Ascending aorta (tissue), 2 donors: ENCODE measurements around the gene CHAT. TPM values are rescaled to one million over a fixed set of nuclear protein-coding genes. Genes with fewer than 3 reads are reported as not detected.

ENCODE experiments used
- DNase-seq, 2 donors: peaks; one replicate each; pipeline ENCODE4 v3.0.0-alpha.2; 2019; ENCODE audit warnings: low spot score in 2 of 2
- H3K27ac ChIP-seq, 2 donors: fragments of 200-600 bp; sonication (generic); one replicate each; pipeline ENCODE4 v1.5.1; 2016 to 2017; ENCODE audit warnings: mild to moderate bottlenecking in 1 of 2
- H3K27me3 ChIP-seq: fragments of 200-600 bp; sonication (generic); one replicate; pipeline ENCODE4 v1.5.1; 2017
- H3K36me3 ChIP-seq, 2 donors: fragments of 200-600 bp; sonication (generic); one replicate each; pipeline ENCODE4 v1.5.1; 2016
- H3K4me1 ChIP-seq, 2 donors: fragments of 200-600 bp; sonication (generic); one replicate each; pipeline ENCODE4 v1.5.1; 2016 to 2017; ENCODE audit warnings: mild to moderate bottlenecking in 1 of 2
- H3K4me3 ChIP-seq, 2 donors: fragments of 200-600 bp; sonication (generic); one replicate each; pipeline ENCODE4 v1.5.1; 2016 to 2017; ENCODE audit warnings: mild to moderate bottlenecking in 1 of 2
- H3K9me3 ChIP-seq, 2 donors: fragments of 200-600 bp; sonication (generic); one replicate each; pipeline ENCODE4 v1.5.1; 2016
- intact Hi-C: fragments of 100-400 bp; cut with DNase I; formaldehyde crosslinking; loops from one replicate; pipeline ENCODE4 v1.15.1; 2023
- total RNA-seq: library from RNA; depleted of rRNA; stranded (reverse); fragments of >200 nt; gene quantifications from one replicate; pipeline ENCODE4 v1.1.0, GENCODE V29; 2016
- TF ChIP-seq, protein P1 (sequence below), 3 experiments: fragments of 200-600 bp in 2 of 3; fragments of 450-650 bp in 1 of 3; sonication (generic) in 2 of 3; IDR thresholded peaks; one replicate each; pipeline ENCODE4 v1.5.1; 2016 to 2019; ENCODE audit warnings: antibody characterized with exemption in 3 of 3, mild to moderate bottlenecking in 1 of 3, moderate library complexity in 1 of 3

Gene CHAT
- total RNA-seq, 1 donor from 2014 or later = not detected

DNA sequence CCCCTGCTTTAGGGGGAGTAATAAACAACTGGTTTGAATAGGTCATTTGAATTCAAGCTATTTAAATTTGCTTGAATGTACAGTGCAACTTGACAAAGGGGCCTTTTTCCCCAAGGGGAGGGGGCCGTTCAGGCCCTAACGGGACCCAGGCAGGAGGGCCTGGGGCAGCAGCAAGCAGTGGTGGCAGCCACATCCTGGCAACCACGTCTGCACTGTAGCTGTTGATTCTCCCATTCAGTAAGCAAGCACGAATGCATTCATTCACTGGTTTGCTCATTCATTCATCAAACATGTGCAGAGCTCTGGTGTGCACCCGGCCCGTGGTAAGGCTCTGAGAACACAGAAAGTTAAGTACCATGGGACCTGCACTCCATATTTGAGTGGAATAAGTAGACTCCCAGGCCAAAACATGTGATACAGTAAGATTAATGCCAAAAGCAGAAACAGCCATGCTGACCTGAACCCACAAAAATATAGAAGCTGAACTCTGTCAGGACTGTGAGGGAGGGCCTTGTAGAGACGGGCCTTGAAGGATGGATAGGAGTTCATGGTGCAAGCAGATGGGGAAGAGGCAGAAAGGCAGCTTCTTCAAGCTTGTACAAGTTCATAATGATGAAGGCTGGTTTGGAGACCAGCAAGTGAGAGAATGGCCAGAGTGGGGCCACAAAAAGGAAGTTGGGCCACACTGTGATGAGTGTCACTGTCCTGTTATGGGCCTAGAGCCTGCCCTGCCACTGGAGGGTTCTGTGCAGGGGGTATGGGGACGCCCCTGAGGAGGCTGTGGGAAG, 36.3 kb downstream of the CHAT start:
- no peaks in the 10 kb centered on the region for H3K36me3 ChIP-seq
- H3K4me1 ChIP-seq = no peaks in the 10 kb centered on the region
- no peak overlapping the region for H3K4me3 ChIP-seq
- DNase-seq = peak in 1 of 2 donors; percentile 25
- no peak overlapping the region for H3K27ac ChIP-seq
- H3K9me3 ChIP-seq = no peaks in the 10 kb centered on the region
- intact Hi-C loops = no loop called here
- TF ChIP-seq, protein P1, sequence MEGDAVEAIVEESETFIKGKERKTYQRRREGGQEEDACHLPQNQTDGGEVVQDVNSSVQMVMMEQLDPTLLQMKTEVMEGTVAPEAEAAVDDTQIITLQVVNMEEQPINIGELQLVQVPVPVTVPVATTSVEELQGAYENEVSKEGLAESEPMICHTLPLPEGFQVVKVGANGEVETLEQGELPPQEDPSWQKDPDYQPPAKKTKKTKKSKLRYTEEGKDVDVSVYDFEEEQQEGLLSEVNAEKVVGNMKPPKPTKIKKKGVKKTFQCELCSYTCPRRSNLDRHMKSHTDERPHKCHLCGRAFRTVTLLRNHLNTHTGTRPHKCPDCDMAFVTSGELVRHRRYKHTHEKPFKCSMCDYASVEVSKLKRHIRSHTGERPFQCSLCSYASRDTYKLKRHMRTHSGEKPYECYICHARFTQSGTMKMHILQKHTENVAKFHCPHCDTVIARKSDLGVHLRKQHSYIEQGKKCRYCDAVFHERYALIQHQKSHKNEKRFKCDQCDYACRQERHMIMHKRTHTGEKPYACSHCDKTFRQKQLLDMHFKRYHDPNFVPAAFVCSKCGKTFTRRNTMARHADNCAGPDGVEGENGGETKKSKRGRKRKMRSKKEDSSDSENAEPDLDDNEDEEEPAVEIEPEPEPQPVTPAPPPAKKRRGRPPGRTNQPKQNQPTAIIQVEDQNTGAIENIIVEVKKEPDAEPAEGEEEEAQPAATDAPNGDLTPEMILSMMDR (IDR thresholded peaks at IDR 0.05) = no peak
- no peaks in the 10 kb centered on the region for H3K27me3 ChIP-seq

DNA sequence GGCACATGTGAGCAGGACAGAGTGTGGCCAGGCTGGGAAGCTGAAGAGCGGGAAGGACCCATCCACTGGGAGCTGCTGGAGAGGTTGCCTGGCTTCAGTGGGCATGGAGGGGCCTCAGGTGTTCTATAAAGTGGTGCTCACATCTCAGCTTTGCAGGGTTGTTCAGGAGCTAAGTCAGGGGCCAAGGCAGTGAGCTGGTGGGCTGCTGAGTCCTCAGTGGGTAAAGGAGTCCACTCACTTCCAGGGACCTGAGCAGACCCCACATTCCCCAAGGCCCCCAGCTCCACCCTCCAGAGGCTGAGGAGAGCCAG, 36.8 kb downstream of the CHAT start:
- TF ChIP-seq, protein P1 (IDR thresholded peaks at IDR 0.05) = no peak
- Histone ChIP-seq H3K9me3 (no peaks in the 10 kb centered on the region), H3K4me3 (no peak overlapping the region), H3K27me3 (no peaks in the 10 kb centered on the region), H3K4me1 (no peaks in the 10 kb centered on the region), H3K36me3 (no peaks in the 10 kb centered on the region), H3K27ac (no peak overlapping the region)
- DNase-seq = no peak
- intact Hi-C loops = no loop called here

GRCh38 chr10:49651039-49651835, 37.4 kb downstream of the CHAT start:
- peak in 1 of 2 donors; percentile 44 for DNase-seq
- TF ChIP-seq, protein P1 (IDR thresholded peaks at IDR 0.05) = no peak

GRCh38 chr10:49651917-49652316, 38.1 kb downstream of the CHAT start:
- intact Hi-C loops = no loop called here
- no peaks in the 10 kb centered on the region for H3K36me3 ChIP-seq
- TF ChIP-seq, protein P1 (IDR thresholded peaks at IDR 0.05) = no peak
- no peak for DNase-seq
- H3K27ac ChIP-seq = no peak overlapping the region
- no peak overlapping the region for H3K4me3 ChIP-seq
- H3K9me3 ChIP-seq = no peaks in the 10 kb centered on the region
- H3K4me1 ChIP-seq = no peaks in the 10 kb centered on the region
- no peaks in the 10 kb centered on the region for H3K27me3 ChIP-seq

More at GRCh38 chr10:49651039-49651835, 37.4 kb downstream of the CHAT start:
- H3K4me3 ChIP-seq = no peak overlapping the region
- no peaks in the 10 kb centered on the region for H3K36me3 ChIP-seq
- no peaks in the 10 kb centered on the region for H3K27me3 ChIP-seq
- no peaks in the 10 kb centered on the region for H3K9me3 ChIP-seq
- no peaks in the 10 kb centered on the region for H3K4me1 ChIP-seq
- intact Hi-C loops = no loop called here
- H3K27ac ChIP-seq = no peak overlapping the region

DNA sequence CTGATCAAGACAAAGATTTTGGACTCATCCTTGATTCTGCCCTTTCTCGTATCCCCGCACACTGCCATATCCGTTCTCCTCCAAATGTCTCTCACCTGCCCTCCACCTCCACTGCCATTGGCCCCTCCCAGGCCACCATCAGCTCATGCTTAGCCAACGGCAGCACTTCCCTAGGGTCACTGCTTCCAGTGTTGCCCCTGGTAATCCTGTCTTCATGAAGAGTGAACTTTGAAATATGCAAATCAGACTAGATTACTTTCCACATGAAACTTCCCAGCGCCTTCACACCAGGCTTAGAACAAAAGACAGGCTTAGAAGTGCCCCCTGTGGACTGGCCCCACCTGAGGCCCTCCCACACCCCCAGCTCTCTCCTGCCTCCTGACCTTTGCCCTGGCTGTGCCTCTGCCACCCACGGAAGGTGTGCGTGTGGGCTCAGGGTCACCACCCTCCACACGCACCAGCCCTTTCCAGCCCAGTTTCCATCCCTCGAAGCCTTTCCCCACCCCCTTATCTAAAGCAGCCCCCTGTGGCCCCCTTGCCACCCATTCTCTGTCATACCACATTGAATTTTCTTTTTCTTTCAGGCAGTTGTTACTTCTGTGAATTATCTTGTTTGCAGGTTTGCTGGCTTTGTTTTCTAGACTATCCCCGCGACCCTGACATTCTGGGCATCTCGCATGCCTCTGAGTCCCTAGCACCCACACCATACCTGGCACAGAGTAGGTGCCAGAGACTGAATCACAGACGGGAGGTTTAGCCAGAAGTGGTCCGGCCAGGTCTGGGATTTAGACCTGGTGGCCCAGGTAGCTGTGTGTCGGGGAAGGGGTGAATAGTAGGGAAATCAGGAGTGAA, 38.8 kb downstream of the CHAT start:
- intact Hi-C loops = no loop called here
- DNase-seq = peak in 1 of 2 donors; percentile 28
- Histone ChIP-seq H3K9me3 (no peaks in the 10 kb centered on the region), H3K4me3 (no peak overlapping the region), H3K36me3 (no peaks in the 10 kb centered on the region), H3K27me3 (no peaks in the 10 kb centered on the region), H3K4me1 (no peaks in the 10 kb centered on the region), H3K27ac (no peak overlapping the region)
- TF ChIP-seq, protein P1 (IDR thresholded peaks at IDR 0.05) = no peak
